H1 (cell line): ENCODE results near the gene AFF1. TPM values are rescaled to one million over a fixed set of nuclear protein-coding genes. Genes with fewer than 3 reads are reported as not detected.

Experiments used
- CTCF ChIA-PET: fragments of 300-600 bp; sonication (Branson Sonifier 250); formaldehyde crosslinking; loops from one replicate; lab custom pipeline; 2021; ENCODE audit not compliant: partially characterized antibody; lab: Charles Lee
- POLR2A ChIA-PET: fragments of 300-600 bp; sonication (Branson Sonifier 250); formaldehyde crosslinking; loops from one replicate; lab custom pipeline; 2021; ENCODE audit warnings: inconsistent platforms; ENCODE audit not compliant: partially characterized antibody; lab: Charles Lee
- DNase-seq, 2 experiments: peaks; one replicate each; pipeline versions ENCODE4 v3.0.0 to v3.0.0-alpha.2; 2010 to 2022; ENCODE audit warnings: low spot score in 2 of 2, low read depth in 1 of 2, mixed read lengths in 1 of 2
- FAIRE-seq: peaks from 2 replicates; lab custom pipeline; 2011; peaks lifted over from hg19 to GRCh38; lab: Jason Lieb, UNC
- H2AFZ ChIP-seq: 2 replicates; pipeline ENCODE4 v1.8.1; 2012; ENCODE audit warnings: low read length, inconsistent platforms
- H2AK5ac ChIP-seq: 2 replicates; pipeline ENCODE4 v1.6.1; 2013; ENCODE audit warnings: low read depth, low read length
- H2BK120ac ChIP-seq: replicated peaks from 2 replicates; pipeline ENCODE3; 2013; ENCODE audit warnings: low read depth, low read length, inconsistent platforms
- H2BK12ac ChIP-seq: 2 replicates; pipeline ENCODE4 v1.6.1; 2013; ENCODE audit warnings: low read depth, low read length
- H2BK15ac ChIP-seq: 2 replicates; pipeline ENCODE4 v1.6.1; 2013; ENCODE audit warnings: low read length
- H2BK20ac ChIP-seq: 2 replicates; pipeline ENCODE4 v1.6.1; 2013; ENCODE audit warnings: low read length
- H2BK5ac ChIP-seq: 2 replicates; pipeline ENCODE4 v1.6.1; 2013; ENCODE audit warnings: low read depth, low read length
- H3K14ac ChIP-seq: 2 replicates; pipeline ENCODE4 v1.6.1; 2013; ENCODE audit warnings: inconsistent platforms; ENCODE audit not compliant: insufficient read length
- H3K18ac ChIP-seq: 2 replicates; pipeline ENCODE4 v1.6.1; 2013; ENCODE audit warnings: low read length; ENCODE audit errors: extremely low read depth
- H3K23ac ChIP-seq: 2 replicates; pipeline ENCODE4 v1.6.1; 2013; ENCODE audit warnings: inconsistent platforms; ENCODE audit not compliant: insufficient read length
- H3K23me2 ChIP-seq: 2 replicates; pipeline ENCODE4 v1.6.1; 2013; ENCODE audit warnings: low read depth, low read length
- H3K27ac ChIP-seq: 2 replicates; pipeline ENCODE4 v1.6.1; 2011; ENCODE audit warnings: low read depth, low read length, inconsistent platforms
- H3K27me3 ChIP-seq, 4 experiments: replicated peaks in 1 of 4; 1 replicate in 1 of 4; 2 replicates in 3 of 4; pipeline versions ENCODE4 v1.6.1 to v1.8.1; 2011 to 2013; ENCODE audit warnings: low read length in 3 of 4, mild to moderate bottlenecking in 3 of 4, inconsistent platforms in 2 of 4, mixed read lengths in 2 of 4, moderate library complexity in 1 of 4; ENCODE audit not compliant: control insufficient read depth in 3 of 4, insufficient read depth in 3 of 4; ENCODE audit errors: extremely low read depth in 1 of 4
- H3K36me3 ChIP-seq, 4 experiments: 2 replicates each; pipeline versions ENCODE4 v1.6.1 to v1.8.1; 2011 to 2013; ENCODE audit warnings: mild to moderate bottlenecking in 4 of 4, low read length in 3 of 4, moderate library complexity in 2 of 4, control low read depth in 1 of 4, inconsistent platforms in 1 of 4; ENCODE audit not compliant: insufficient read depth in 4 of 4, control insufficient read depth in 2 of 4
- H3K4ac ChIP-seq: replicated peaks from 2 replicates; pipeline ENCODE3; 2013; ENCODE audit warnings: low read length, low read depth, mixed read lengths, inconsistent platforms; ENCODE audit not compliant: insufficient read length
- H3K4me1 ChIP-seq, 4 experiments: replicated peaks in 1 of 4; 1 replicate in 1 of 4; 2 replicates in 3 of 4; pipeline versions ENCODE4 v1.6.1 to v1.8.1; 2011 to 2013; ENCODE audit warnings: low read length in 3 of 4, inconsistent platforms in 2 of 4, mixed read lengths in 1 of 4; ENCODE audit not compliant: insufficient read depth in 4 of 4, control insufficient read depth in 3 of 4
- H3K4me2 ChIP-seq, 2 experiments: 2 replicates each; pipeline versions ENCODE4 v1.6.1 to v1.8.1; 2011 to 2013; ENCODE audit warnings: low read depth in 2 of 2, low read length in 2 of 2, control low read depth in 1 of 2, inconsistent platforms in 1 of 2, mild to moderate bottlenecking in 1 of 2; ENCODE audit not compliant: insufficient read depth in 1 of 2
- H3K4me3 ChIP-seq, 4 experiments: fragments of 200-600, 300-600 bp in 1 of 4; sonication (generic), shearing (Covaris generic), sonication (Bioruptor Twin) in 1 of 4; 2 replicates each; pipeline versions ENCODE4 v1.5.1 to v1.8.1; 2011 to 2016; ENCODE audit warnings: low read length in 4 of 4, low read depth in 3 of 4, control low read depth in 2 of 4, inconsistent platforms in 2 of 4, mild to moderate bottlenecking in 2 of 4, mixed read lengths in 1 of 4, moderate library complexity in 1 of 4; ENCODE audit not compliant: insufficient read depth in 2 of 4; ENCODE audit errors: extremely low read depth in 1 of 4
- H3K56ac ChIP-seq: replicated peaks from 2 replicates; pipeline ENCODE3; 2013; ENCODE audit warnings: low read depth, mild to moderate bottlenecking, mixed read lengths, low read length, inconsistent platforms; ENCODE audit not compliant: insufficient read length
- H3K79me1 ChIP-seq: 2 replicates; pipeline ENCODE4 v1.6.1; 2013; ENCODE audit warnings: low read depth, low read length, control low read depth
- H3K79me2 ChIP-seq, 2 experiments: 2 replicates each; pipeline versions ENCODE4 v1.6.1 to v1.8.1; 2012 to 2013; ENCODE audit warnings: low read length in 2 of 2, mild to moderate bottlenecking in 2 of 2, inconsistent platforms in 1 of 2; ENCODE audit not compliant: insufficient read depth in 2 of 2, control insufficient read depth in 1 of 2
- H3K9ac ChIP-seq, 4 experiments: replicated peaks in 1 of 4; 1 replicate in 1 of 4; 2 replicates in 3 of 4; pipeline versions ENCODE4 v1.6.1 to v1.8.1; 2011 to 2013; ENCODE audit warnings: low read depth in 3 of 4, low read length in 3 of 4, control low read depth in 2 of 4, mild to moderate bottlenecking in 2 of 4, moderate library complexity in 2 of 4, inconsistent platforms in 1 of 4; ENCODE audit errors: extremely low read depth in 1 of 4
- H3K9me3 ChIP-seq, 2 experiments: 2 replicates each; pipeline versions ENCODE4 v1.6.1 to v1.8.1; 2012 to 2013; ENCODE audit warnings: mild to moderate bottlenecking in 2 of 2, moderate library complexity in 2 of 2, control low read depth in 1 of 2, inconsistent platforms in 1 of 2, low read depth in 1 of 2, low read length in 1 of 2, mixed read lengths in 1 of 2; ENCODE audit not compliant: insufficient read depth in 2 of 2
- H4K20me1 ChIP-seq, 2 experiments: replicated peaks in 1 of 2; 2 replicates each; pipeline versions ENCODE3 to v1.8.1; 2011 to 2013; ENCODE audit warnings: inconsistent platforms in 2 of 2, low read length in 2 of 2, mild to moderate bottlenecking in 1 of 2; ENCODE audit not compliant: insufficient read depth in 2 of 2, control insufficient read depth in 1 of 2
- H4K5ac ChIP-seq: 2 replicates; pipeline ENCODE4 v1.6.1; 2013; ENCODE audit warnings: low read length, low read depth, mixed read lengths, inconsistent platforms; ENCODE audit not compliant: insufficient read length
- H4K8ac ChIP-seq: 2 replicates; pipeline ENCODE4 v1.8.0; 2013; ENCODE audit warnings: mild to moderate bottlenecking, moderate library complexity, low read length, inconsistent platforms; ENCODE audit not compliant: insufficient read depth; ENCODE audit errors: extremely low read depth
- H4K91ac ChIP-seq: replicated peaks from 2 replicates; pipeline ENCODE3; 2013; ENCODE audit warnings: low read length, mixed read lengths, inconsistent platforms; ENCODE audit not compliant: insufficient read length
- CBX8 ChIP-seq: fragments of 300-800, 300-1000 bp; sonication (generic); IDR thresholded peaks from 2 replicates; pipeline ENCODE4 v1.7.1; 2016; ENCODE audit warnings: low read depth, low read length, borderline replicate concordance
- CHD2 ChIP-seq: IDR thresholded peaks from 2 replicates; pipeline ENCODE4 v1.6.1; 2012; ENCODE audit warnings: low read length, improper control_type of control experiment
- HDAC6 ChIP-seq: IDR thresholded peaks from one replicate; pipeline ENCODE4 v1.7.1; 2012; ENCODE audit warnings: low read depth, mild to moderate bottlenecking, inconsistent platforms, low read length, moderate library complexity
- KDM4A ChIP-seq: IDR thresholded peaks from one replicate; pipeline ENCODE4 v1.7.1; 2012; ENCODE audit warnings: low read depth, mild to moderate bottlenecking, moderate library complexity, low read length, inconsistent platforms; ENCODE audit not compliant: severe bottlenecking
- NANOG ChIP-seq: IDR thresholded peaks from 2 replicates; pipeline ENCODE4 v1.6.1; 2011; ENCODE audit warnings: low read length, low read depth, mild to moderate bottlenecking, inconsistent platforms; ENCODE audit not compliant: insufficient read depth, poor library complexity, severe bottlenecking
- NRF1 ChIP-seq: IDR thresholded peaks from 2 replicates; pipeline ENCODE4 v1.6.1; 2011; ENCODE audit warnings: mild to moderate bottlenecking, low read depth, low read length, improper control_type of control experiment
- POU5F1 ChIP-seq: IDR thresholded peaks from 2 replicates; pipeline ENCODE4 v1.6.1; 2011; ENCODE audit warnings: low read depth, mild to moderate bottlenecking, low read length, moderate library complexity
- SP4 ChIP-seq: IDR thresholded peaks from 2 replicates; pipeline ENCODE4 v1.6.1; 2012; ENCODE audit warnings: low read length, inconsistent platforms
- TCF12 ChIP-seq: IDR thresholded peaks from 2 replicates; pipeline ENCODE4 v1.6.1; 2011; ENCODE audit warnings: low read depth, mild to moderate bottlenecking, low read length
- WGBS, 2 experiments: shearing (Covaris generic) in 1 of 2; methylation state at CpG; one replicate each; pipeline versions ENCODE4 v1.1.6 to v1.1.7; 2013 to 2015; ENCODE audit warnings: low lambda C conversion rate in 2 of 2, mixed read lengths in 2 of 2, inconsistent platforms in 1 of 2, low coverage in 1 of 2, missing lambda C conversion rate in 1 of 2; ENCODE audit not compliant: insufficient replicate concordance in 2 of 2, insufficient coverage in 1 of 2, insufficient read length in 1 of 2; ENCODE audit errors: extremely low coverage in 1 of 2, missing lambda C conversion rate in 1 of 2; 5-methylcytosine and 5-hydroxymethylcytosine counted together
- polyA plus RNA-seq, 7 experiments: library from polyadenylated mRNA; depleted of rRNA in 3 of 7; stranded (reverse) in 5 of 7; unstranded in 2 of 7; fragments of >200 nt in 5 of 7; fragments of 200-250 nt in 2 of 7; gene quantifications; 1 replicate in 5 of 7; 2 replicates in 1 of 7; 4 replicates in 1 of 7; pipeline versions ENCODE4 v1.2.1 to v1.2.3, GENCODE V29; 2011 to 2013; ENCODE audit warnings: missing spikeins in 2 of 7, mixed read lengths in 2 of 7
- total RNA-seq: library from RNA; stranded (reverse); fragmentation: NEBNext Ultra II Directional; extraction: Animal tissue kit (Norgen Biotek cat#: 25700); gene quantifications from 2 replicates; pipeline ENCODE4 v1.2.1, GENCODE V29; 2021
- TF ChIP-seq, protein P1 (sequence below): IDR thresholded peaks from 2 replicates; pipeline ENCODE4 v1.6.1; 2012; ENCODE audit warnings: low read length, inconsistent platforms

The AFF1 gene
- total and polyA plus RNA-seq, 2 of the 8 experiments (the other 6 are each of a cell fraction or from before 2014, with no cell fraction given): 14.8 to 85.5 TPM

DNA sequence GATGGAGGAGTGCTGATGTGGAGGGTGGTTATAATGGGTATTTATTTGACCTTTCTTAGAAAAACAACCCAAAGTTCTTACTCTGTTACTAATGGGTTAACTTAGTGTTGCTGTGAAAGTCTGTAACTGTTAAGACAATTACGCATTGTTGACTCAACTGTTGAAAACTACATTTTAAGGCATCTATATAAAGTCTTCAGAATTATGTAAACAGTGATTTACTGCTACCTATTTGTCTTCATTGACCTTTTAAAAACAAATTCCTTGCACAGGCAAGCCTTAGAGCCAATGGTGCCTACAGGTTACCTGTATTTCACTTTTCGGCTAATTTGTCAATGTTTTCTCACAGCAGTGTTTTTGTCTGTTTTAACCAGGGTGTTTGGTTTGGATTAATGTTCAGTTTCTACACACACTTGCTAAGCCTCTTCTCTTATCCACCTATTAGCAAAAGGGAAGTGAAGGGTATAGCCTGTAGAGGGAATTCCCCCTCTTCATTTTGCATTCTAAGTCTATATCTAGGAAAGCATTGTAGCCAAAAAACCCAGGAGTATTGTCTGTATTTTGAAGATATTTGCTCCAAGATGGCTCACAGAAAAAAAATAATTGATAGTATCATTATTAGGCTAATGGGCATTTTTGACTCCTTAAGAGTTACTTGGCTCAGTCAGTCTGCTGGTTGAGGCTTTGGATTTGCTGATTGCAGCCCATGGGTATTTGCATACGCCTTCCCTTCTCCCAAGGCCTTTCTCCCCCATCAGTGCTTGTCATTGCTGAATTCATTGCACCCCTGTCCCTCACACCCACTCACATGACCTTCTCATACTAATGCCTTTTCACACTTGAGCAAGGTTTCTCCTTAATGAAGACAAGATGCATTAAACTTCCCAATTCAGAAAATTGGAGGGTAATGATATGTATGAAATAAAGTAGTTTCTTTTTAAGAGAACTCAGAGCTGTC, 30.5 kb downstream of the AFF1 start:
- CTCF ChIA-PET: interaction anchor here (1.0 kb wide), 1 partner anchor 13 kb away, joined by 3 read pairs; no protein-coding TSS in a partner anchor
- Histone ChIP-seq H2AFZ (no peak overlapping the region), H4K8ac (no peak overlapping the region), H3K23me2 (no peaks in the 10 kb centered on the region), H3K79me2 (peaks cover 13 to 85% of the 10 kb centered on the region in 2 experiments; a peak in 3 of 4 replicates), H2AK5ac (no peak overlapping the region), H2BK15ac (no peak overlapping the region), H3K4ac (no peak overlapping the region), H2BK12ac (no peak overlapping the region), H3K9me3 (no peaks in the 10 kb centered on the region), H2BK20ac (no peak overlapping the region), H3K4me2 (peak overlapping the region; percentile 8 to 26; a peak in 1 of 4 replicates), H3K27me3 (no peaks in the 10 kb centered on the region), H3K4me1 (peaks cover 9 to 32% (median 28%) of the 10 kb centered on the region in 4 experiments; a peak in 6 of 7 replicates), H3K27ac (no peak overlapping the region), H3K36me3 (peaks cover 0 to 9% (median 0%) of the 10 kb centered on the region in 4 experiments; a peak in 2 of 8 replicates), H2BK120ac (no peak overlapping the region), H3K23ac (no peak overlapping the region), H4K91ac (no peak overlapping the region), H3K9ac (no peak overlapping the region), H3K79me1 (peaks cover 7% of the 10 kb centered on the region), H3K56ac (no peak overlapping the region), H4K5ac (no peak overlapping the region), H3K14ac (no peak overlapping the region), H3K18ac (no peak overlapping the region), H4K20me1 (peaks cover 0 to 2% of the 10 kb centered on the region in 2 experiments), H2BK5ac (no peak overlapping the region), H3K4me3 (no peak overlapping the region)
- 61% methylated on average over 3 of the region's 3 CpGs; no CpG with 5 or more reads in 1 of the 2 experiments for WGBS, 2 experiments
- no peak for DNase-seq
- peak; percentile 48 for FAIRE-seq
- POLR2A ChIA-PET: interaction anchor here (1.0 kb wide), 1 partner anchor 47 kb away, joined by 3 read pairs; no protein-coding TSS in a partner anchor
- TF ChIP-seq HDAC6 (no peak), KDM4A (no peak), NRF1 (no peak), CHD2 (no peak), CBX8 (no peak), TCF12 (no peak), SP4 (no peak), POU5F1 (no peak), NANOG (no peak)
- TF ChIP-seq, protein P1, sequence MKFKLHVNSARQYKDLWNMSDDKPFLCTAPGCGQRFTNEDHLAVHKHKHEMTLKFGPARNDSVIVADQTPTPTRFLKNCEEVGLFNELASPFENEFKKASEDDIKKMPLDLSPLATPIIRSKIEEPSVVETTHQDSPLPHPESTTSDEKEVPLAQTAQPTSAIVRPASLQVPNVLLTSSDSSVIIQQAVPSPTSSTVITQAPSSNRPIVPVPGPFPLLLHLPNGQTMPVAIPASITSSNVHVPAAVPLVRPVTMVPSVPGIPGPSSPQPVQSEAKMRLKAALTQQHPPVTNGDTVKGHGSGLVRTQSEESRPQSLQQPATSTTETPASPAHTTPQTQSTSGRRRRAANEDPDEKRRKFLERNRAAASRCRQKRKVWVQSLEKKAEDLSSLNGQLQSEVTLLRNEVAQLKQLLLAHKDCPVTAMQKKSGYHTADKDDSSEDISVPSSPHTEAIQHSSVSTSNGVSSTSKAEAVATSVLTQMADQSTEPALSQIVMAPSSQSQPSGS: no peak
